ENCODE results near the gene TCF15. TPM values are rescaled to one million over a fixed set of nuclear protein-coding genes. Genes with fewer than 3 reads are reported as not detected.

Gene TCF15
- total RNA-seq, 1 experiment from 2014 or later = not detected

GRCh38 chr20:595330-596308 lies 14.5 kb downstream of the TCF15 start:
- Histone ChIP-seq H3K36me3 (ENCODE audit: low read depth) (no peaks in the 10 kb centered on the region), H3F3A (ENCODE audit: insufficient read depth, low read depth) (peaks cover 4% of the 10 kb centered on the region; the same call in 1 of the 2 replicates), H3K4me3 (no peak overlapping the region), H3K4me1 (replicated peaks; ENCODE audit: insufficient read depth) (no peaks in the 10 kb centered on the region), H3K9me3 (ENCODE audit: insufficient read depth, low read depth) (no peaks in the 10 kb centered on the region), H3K4me2 (no peak overlapping the region), H3K9me2 (ENCODE audit: insufficient read depth) (no peaks in the 10 kb centered on the region), H3K79me2 (ENCODE audit: low read depth) (no peaks in the 10 kb centered on the region), H3K27ac (no peak overlapping the region), H4K20me1 (ENCODE audit: insufficient read depth) (no peaks in the 10 kb centered on the region), H2AFZ (no peak overlapping the region), H3K27me3 (ENCODE audit: insufficient read depth, low read depth) (peaks cover 18% of the 10 kb centered on the region; the same call in 1 of the 2 replicates)
- no peak for DNase-seq
- ChIA-PET CTCF (no interaction called here), POLR2A (ENCODE audit: unreplicated experiment) (interaction anchor here (0.6 kb wide), 1 partner anchor 382 kb away, joined by 5 read pairs; no protein-coding TSS in a partner anchor)
- TF ChIP-seq EZH2 (IDR thresholded peaks at IDR 0.05; ENCODE audit: low read depth) (no peak), CTCF (conservative IDR thresholded peaks at IDR 0.05) (no peak)
- BruUV-seq (replicated peaks) = no TSS peak
- intact Hi-C loops (cut with micrococcal nuclease; ENCODE audit: unreplicated experiment) = no loop called here

GRCh38 chr20:592506-592905 lies 17.6 kb downstream of the TCF15 start:
- H3K4me1 ChIP-seq (replicated peaks; ENCODE audit: insufficient read depth) = no peaks in the 10 kb centered on the region
- H3K9me3 ChIP-seq (ENCODE audit: insufficient read depth, low read depth) = no peaks in the 10 kb centered on the region
- H2AFZ ChIP-seq = no peak overlapping the region
- H3K27me3 ChIP-seq (ENCODE audit: insufficient read depth, low read depth) = peaks cover 23% of the 10 kb centered on the region; the same call in 1 of the 2 replicates
- CTCF ChIA-PET = no interaction called here
- H4K20me1 ChIP-seq (ENCODE audit: insufficient read depth) = no peaks in the 10 kb centered on the region
- no TSS peak for BruUV-seq (replicated peaks)
- intact Hi-C loops (cut with micrococcal nuclease; ENCODE audit: unreplicated experiment) = no loop called here
- H3K9me2 ChIP-seq (ENCODE audit: insufficient read depth) = no peaks in the 10 kb centered on the region
- TF ChIP-seq CTCF (conservative IDR thresholded peaks at IDR 0.05) = no peak
- no peak for TF ChIP-seq EZH2 (IDR thresholded peaks at IDR 0.05; ENCODE audit: low read depth)
- H3K79me2 ChIP-seq (ENCODE audit: low read depth) = no peaks in the 10 kb centered on the region
- no peak for DNase-seq
- no peaks in the 10 kb centered on the region for H3K36me3 ChIP-seq (ENCODE audit: low read depth)
- no peak overlapping the region for H3K4me2 ChIP-seq
- H3K4me3 ChIP-seq = no peak overlapping the region
- H3K27ac ChIP-seq = no peak overlapping the region
- no peaks in the 10 kb centered on the region; the same call in 1 of the 2 replicates for H3F3A ChIP-seq (ENCODE audit: insufficient read depth, low read depth)
- POLR2A ChIA-PET (ENCODE audit: unreplicated experiment) = interaction anchor here (0.5 to 0.7 kb wide), 2 partner anchors 35 to 54 kb away, joined by 3 to 9 read pairs; no protein-coding TSS in a partner anchor

GRCh38 chr20:591941-592340 lies 18.2 kb downstream of the TCF15 start:
- TF ChIP-seq EZH2 (IDR thresholded peaks at IDR 0.05; ENCODE audit: low read depth) (no peak), CTCF (conservative IDR thresholded peaks at IDR 0.05) (no peak)
- no peak overlapping the region for H2AFZ ChIP-seq
- intact Hi-C loops (cut with micrococcal nuclease; ENCODE audit: unreplicated experiment) = no loop called here
- CTCF ChIA-PET = no interaction called here
- no peak for DNase-seq
- no peaks in the 10 kb centered on the region for H3K4me1 ChIP-seq (replicated peaks; ENCODE audit: insufficient read depth)
- H4K20me1 ChIP-seq (ENCODE audit: insufficient read depth) = no peaks in the 10 kb centered on the region
- no TSS peak for BruUV-seq (replicated peaks)
- no peak overlapping the region for H3K4me2 ChIP-seq
- H3K27me3 ChIP-seq (ENCODE audit: insufficient read depth, low read depth) = peaks cover 23% of the 10 kb centered on the region; the same call in 1 of the 2 replicates
- no peaks in the 10 kb centered on the region; the same call in 1 of the 2 replicates for H3F3A ChIP-seq (ENCODE audit: insufficient read depth, low read depth)
- no peak overlapping the region for H3K4me3 ChIP-seq
- no peaks in the 10 kb centered on the region for H3K9me3 ChIP-seq (ENCODE audit: insufficient read depth, low read depth)
- POLR2A ChIA-PET (ENCODE audit: unreplicated experiment) = interaction anchor here (0.7 kb wide), 1 partner anchor 35 kb away, joined by 9 read pairs; no protein-coding TSS in a partner anchor
- H3K27ac ChIP-seq = no peak overlapping the region
- no peaks in the 10 kb centered on the region for H3K9me2 ChIP-seq (ENCODE audit: insufficient read depth)
- H3K36me3 ChIP-seq (ENCODE audit: low read depth) = no peaks in the 10 kb centered on the region
- no peaks in the 10 kb centered on the region for H3K79me2 ChIP-seq (ENCODE audit: low read depth)
